ENCODE data around the gene KCNMA1. TPM values are rescaled to one million over a fixed set of nuclear protein-coding genes. Genes with fewer than 3 reads are reported as not detected.

The KCNMA1 gene
- total RNA-seq, 1 donor from 2014 or later: 15.8 TPM

DNA sequence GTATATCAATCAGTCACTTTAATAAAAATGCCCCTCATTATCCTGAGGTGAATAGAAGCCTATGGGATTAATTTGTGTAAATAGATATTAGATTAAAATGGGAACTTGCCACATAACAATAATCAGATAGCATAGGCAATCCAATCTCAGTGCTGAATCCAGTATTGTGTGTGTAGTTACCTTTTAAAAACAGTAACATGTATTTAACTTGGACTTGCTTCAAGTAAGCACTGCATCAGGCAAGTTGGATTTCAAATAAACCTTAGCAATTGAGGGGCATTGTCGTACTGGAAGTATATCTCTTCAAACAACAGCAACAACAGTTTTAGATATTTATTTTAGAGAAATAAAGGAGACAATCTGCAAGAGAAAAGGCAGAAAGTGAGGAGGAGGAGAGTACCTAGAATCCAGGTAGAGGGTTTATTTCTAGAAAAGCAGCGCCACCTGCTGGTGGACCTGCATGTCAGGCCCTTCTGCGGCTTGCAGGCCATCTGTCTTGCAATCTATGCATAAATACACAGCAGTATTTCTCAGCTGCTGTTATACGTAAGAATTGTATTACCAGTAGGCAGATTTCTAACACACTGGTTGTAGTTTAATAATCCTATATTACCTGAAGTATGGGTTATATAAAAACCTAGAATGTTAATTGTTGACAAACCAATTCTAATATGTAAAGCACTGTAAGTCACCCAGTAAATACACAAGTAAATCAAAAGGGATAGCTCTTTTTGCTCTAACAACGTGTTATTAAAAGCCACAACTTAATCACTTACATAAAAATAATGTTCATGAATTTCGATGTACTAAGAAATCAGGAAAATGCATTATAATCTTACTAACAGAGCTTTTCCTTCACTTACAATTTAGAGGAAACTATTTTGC is 652.8 kb downstream of the KCNMA1 start:
- Histone ChIP-seq H3K27me3 (ENCODE audit: control insufficient read depth, insufficient read depth, low read length) (no peaks in the 10 kb centered on the region), H3K36me3 (ENCODE audit: control insufficient read depth, insufficient read depth, low read length) (no peaks in the 10 kb centered on the region), H3K4me3 (ENCODE audit: low read depth, low read length) (no peak overlapping the region)
- DNase-seq (ENCODE audit: low read depth) (peak; percentile 68), FAIRE-seq (peak; percentile 43)
- TF ChIP-seq, protein P1, sequence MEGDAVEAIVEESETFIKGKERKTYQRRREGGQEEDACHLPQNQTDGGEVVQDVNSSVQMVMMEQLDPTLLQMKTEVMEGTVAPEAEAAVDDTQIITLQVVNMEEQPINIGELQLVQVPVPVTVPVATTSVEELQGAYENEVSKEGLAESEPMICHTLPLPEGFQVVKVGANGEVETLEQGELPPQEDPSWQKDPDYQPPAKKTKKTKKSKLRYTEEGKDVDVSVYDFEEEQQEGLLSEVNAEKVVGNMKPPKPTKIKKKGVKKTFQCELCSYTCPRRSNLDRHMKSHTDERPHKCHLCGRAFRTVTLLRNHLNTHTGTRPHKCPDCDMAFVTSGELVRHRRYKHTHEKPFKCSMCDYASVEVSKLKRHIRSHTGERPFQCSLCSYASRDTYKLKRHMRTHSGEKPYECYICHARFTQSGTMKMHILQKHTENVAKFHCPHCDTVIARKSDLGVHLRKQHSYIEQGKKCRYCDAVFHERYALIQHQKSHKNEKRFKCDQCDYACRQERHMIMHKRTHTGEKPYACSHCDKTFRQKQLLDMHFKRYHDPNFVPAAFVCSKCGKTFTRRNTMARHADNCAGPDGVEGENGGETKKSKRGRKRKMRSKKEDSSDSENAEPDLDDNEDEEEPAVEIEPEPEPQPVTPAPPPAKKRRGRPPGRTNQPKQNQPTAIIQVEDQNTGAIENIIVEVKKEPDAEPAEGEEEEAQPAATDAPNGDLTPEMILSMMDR (IDR thresholded peaks at IDR 0.05; ENCODE audit: insufficient read depth, low read length, severe bottlenecking): peak; percentile 86

DNA sequence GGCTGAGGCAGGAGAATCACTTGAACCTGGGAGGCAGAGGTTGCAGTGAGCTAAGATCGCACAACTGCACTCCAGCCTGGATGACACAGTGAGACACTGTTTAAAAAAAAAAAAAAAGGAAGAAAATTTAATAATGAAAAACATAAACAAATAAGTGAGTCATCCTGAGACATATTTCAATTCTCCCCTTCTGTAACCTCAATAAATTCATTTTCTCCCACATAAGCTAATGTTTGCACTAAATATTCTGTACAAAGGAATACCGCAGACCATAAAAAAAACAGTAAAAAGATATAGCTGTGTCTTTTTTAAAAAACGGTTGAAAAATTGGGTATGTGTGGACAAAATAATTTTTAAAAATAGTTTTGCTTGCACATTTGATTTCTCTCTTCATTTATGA is 654.0 kb downstream of the KCNMA1 start:
- DNase-seq (ENCODE audit: low read depth) (no peak), FAIRE-seq (no peak)
- H3K27me3 ChIP-seq (ENCODE audit: control insufficient read depth, insufficient read depth, low read length): no peaks in the 10 kb centered on the region
- no peaks in the 10 kb centered on the region for H3K36me3 ChIP-seq (ENCODE audit: control insufficient read depth, insufficient read depth, low read length)
- no peak overlapping the region for H3K4me3 ChIP-seq (ENCODE audit: low read depth, low read length)
- TF ChIP-seq, protein P1 (IDR thresholded peaks at IDR 0.05; ENCODE audit: insufficient read depth, low read length, severe bottlenecking): no peak

DNA sequence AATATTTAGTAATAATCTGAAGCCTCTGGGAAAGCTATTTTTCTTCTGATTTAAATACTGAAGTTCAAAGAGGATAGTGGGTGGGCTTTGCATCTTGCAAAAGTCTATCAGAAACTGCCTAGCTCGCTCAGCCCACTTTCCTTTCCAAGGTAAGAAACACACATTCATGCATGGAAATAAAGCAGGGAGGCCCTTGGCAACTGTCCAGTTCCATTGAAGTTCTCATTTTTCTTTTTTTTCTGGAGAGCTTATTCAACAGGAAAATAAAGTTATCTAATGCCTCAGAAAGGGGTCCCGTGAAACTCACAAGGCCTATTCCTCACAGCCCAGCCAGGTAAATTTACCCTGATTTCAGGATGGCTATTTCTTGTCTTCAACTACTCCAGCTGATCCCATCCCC is 654.9 kb downstream of the KCNMA1 start:
- Histone ChIP-seq H3K36me3 (ENCODE audit: control insufficient read depth, insufficient read depth, low read length) (no peaks in the 10 kb centered on the region), H3K27me3 (ENCODE audit: control insufficient read depth, insufficient read depth, low read length) (no peaks in the 10 kb centered on the region), H3K4me3 (ENCODE audit: low read depth, low read length) (no peak overlapping the region)
- FAIRE-seq (no peak), DNase-seq (ENCODE audit: low read depth) (no peak)
- TF ChIP-seq, protein P1 (IDR thresholded peaks at IDR 0.05; ENCODE audit: insufficient read depth, low read length, severe bottlenecking): no peak

GRCh38 chr10:76981251-76981650 is 656.4 kb downstream of the KCNMA1 start:
- H3K27me3 ChIP-seq (ENCODE audit: control insufficient read depth, insufficient read depth, low read length): no peaks in the 10 kb centered on the region
- FAIRE-seq: peak; percentile 7
- no peak for DNase-seq (ENCODE audit: low read depth)

DNA sequence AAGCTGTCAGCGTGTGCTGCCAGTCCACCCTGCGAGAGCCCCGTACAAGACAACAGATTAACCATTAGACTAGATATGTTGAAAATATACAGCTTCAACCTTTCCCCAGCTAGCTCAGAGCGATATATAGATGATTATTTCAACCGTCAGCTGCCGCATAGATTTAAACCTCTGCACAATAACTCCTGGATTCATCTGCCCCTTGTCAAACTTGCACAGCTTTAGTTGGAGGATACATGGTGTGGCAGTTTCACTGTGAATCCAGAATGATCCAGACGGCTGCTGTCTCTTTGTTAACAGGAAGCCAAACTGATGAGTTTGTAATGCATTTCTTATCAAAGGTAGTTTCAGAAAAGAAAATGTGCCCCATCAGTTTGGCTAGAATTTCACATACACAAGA is 659.7 kb downstream of the KCNMA1 start:
- TF ChIP-seq, protein P1 (IDR thresholded peaks at IDR 0.05; ENCODE audit: insufficient read depth, low read length, severe bottlenecking): no peak
- H3K27me3 ChIP-seq (ENCODE audit: control insufficient read depth, insufficient read depth, low read length): no peaks in the 10 kb centered on the region
- FAIRE-seq: no peak

More at GRCh38 chr10:76981251-76981650, 656.4 kb downstream of the KCNMA1 start:
- no peaks in the 10 kb centered on the region for H3K36me3 ChIP-seq (ENCODE audit: control insufficient read depth, insufficient read depth, low read length)
- TF ChIP-seq, protein P1 (IDR thresholded peaks at IDR 0.05; ENCODE audit: insufficient read depth, low read length, severe bottlenecking): no peak
- H3K4me3 ChIP-seq (ENCODE audit: low read depth, low read length): no peak overlapping the region

More for the DNA sequence above, 659.7 kb downstream of the KCNMA1 start:
- Histone ChIP-seq H3K36me3 (ENCODE audit: control insufficient read depth, insufficient read depth, low read length) (no peaks in the 10 kb centered on the region), H3K4me3 (ENCODE audit: low read depth, low read length) (no peak overlapping the region)
- DNase-seq (ENCODE audit: low read depth): no peak

Data from bronchial epithelial cell (primary cell).